ENCODE results near the gene LIN7A. TPM values are rescaled to one million over a fixed set of nuclear protein-coding genes. Genes with fewer than 3 reads are reported as not detected.

LIN7A gene
- total RNA-seq, 1 donor from 2014 or later, result 27.7 TPM

DNA sequence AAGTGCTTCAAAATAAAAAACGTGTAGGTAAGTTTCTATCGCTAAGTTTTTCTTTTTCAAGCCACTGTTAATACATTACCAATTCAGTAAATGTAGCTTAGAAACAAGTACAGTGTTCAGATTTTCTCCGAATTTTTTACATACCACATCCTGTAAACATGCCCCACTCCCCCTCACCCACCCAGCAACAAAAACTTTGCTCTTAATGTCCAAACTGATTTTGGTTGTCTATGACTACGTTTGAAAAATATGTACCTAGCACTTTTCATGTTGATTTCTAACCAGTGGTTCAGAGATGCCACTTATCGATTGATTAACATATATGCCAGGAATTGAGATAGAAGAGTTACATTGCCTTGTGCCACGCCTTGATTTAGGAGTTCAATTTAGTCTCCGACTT is 663 bp upstream of the LIN7A start:
- no peak for DNase-seq (ENCODE audit: extremely low spot score, unreplicated experiment)
- H3K9me3 Mint-ChIP-seq (ENCODE audit: unreplicated experiment), result no peaks in the 10 kb centered on the region
- H3K27ac Mint-ChIP-seq (ENCODE audit: unreplicated experiment), result peak overlapping the region; percentile 56
- no peaks in the 10 kb centered on the region for H3K27me3 Mint-ChIP-seq (ENCODE audit: unreplicated experiment)
- H3K4me1 Mint-ChIP-seq (ENCODE audit: unreplicated experiment), result peaks cover 44% of the 10 kb centered on the region
- TF ChIP-seq, protein P1, sequence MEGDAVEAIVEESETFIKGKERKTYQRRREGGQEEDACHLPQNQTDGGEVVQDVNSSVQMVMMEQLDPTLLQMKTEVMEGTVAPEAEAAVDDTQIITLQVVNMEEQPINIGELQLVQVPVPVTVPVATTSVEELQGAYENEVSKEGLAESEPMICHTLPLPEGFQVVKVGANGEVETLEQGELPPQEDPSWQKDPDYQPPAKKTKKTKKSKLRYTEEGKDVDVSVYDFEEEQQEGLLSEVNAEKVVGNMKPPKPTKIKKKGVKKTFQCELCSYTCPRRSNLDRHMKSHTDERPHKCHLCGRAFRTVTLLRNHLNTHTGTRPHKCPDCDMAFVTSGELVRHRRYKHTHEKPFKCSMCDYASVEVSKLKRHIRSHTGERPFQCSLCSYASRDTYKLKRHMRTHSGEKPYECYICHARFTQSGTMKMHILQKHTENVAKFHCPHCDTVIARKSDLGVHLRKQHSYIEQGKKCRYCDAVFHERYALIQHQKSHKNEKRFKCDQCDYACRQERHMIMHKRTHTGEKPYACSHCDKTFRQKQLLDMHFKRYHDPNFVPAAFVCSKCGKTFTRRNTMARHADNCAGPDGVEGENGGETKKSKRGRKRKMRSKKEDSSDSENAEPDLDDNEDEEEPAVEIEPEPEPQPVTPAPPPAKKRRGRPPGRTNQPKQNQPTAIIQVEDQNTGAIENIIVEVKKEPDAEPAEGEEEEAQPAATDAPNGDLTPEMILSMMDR (IDR thresholded peaks at IDR 0.05), result no peak
- H3K36me3 Mint-ChIP-seq (ENCODE audit: unreplicated experiment), result no peaks in the 10 kb centered on the region
- peak overlapping the region; percentile 97 for H3K4me3 Mint-ChIP-seq (ENCODE audit: unreplicated experiment)

DNA sequence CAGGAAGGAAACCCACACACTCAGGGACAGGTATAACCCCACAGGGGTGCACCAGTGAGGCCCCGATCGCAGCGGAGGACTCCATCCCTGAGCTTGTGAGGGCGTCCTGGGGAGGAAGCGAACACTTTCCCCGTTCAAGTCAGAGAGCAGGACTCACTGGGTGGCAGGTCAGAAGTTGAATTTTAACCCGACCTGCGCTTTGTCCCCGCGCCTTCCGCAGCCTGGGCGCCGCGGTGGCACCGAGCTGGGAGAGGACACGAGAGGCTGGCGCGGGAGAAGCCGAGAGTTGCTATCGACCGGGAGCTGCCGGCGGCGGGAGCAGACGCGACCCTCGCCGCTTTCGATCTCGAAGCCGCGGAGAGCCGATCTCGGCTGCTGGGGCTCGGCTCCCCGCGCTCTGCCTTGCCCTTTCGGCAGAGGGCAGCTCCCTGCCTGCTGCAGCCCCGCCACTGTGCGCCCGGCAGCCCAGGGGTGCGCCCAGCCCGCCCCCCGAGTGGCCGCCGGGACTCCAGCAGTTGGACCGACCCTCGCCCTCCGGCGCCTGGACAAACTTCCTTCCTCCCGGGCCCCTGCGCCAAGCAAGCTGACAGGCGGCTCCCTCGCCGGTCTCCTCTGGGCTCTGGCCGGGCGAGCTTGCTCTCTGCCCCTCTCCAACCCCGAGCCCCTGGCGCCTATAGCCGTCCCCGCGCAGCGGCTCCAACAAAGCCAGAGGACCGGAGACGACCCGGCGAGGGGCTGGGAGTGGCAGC is 918 bp downstream of the LIN7A start:
- peak; percentile 88 for DNase-seq (ENCODE audit: extremely low spot score, unreplicated experiment)

DNA sequence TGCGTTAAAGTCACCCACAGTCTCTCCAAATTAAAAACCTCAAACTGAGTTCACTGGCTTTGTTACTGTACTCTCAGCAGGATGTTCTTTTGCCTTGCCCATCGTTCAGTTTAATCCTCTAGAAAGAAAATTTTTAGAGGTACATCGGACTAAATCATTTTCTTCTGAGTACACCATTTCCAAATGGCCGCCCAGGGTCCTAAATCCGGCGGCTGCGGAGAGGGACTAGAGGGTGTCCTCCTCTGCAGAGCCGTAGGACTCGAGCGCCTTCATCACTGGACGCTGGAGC is 1.4 kb downstream of the LIN7A start:
- Mint-ChIP-seq H3K27me3 (ENCODE audit: unreplicated experiment) (no peaks in the 10 kb centered on the region), H3K4me1 (ENCODE audit: unreplicated experiment) (peaks cover 49% of the 10 kb centered on the region), H3K27ac (ENCODE audit: unreplicated experiment) (peak overlapping the region; percentile 94), H3K9me3 (ENCODE audit: unreplicated experiment) (no peaks in the 10 kb centered on the region), H3K4me3 (ENCODE audit: unreplicated experiment) (peak overlapping the region; percentile 97), H3K36me3 (ENCODE audit: unreplicated experiment) (no peaks in the 10 kb centered on the region)
- no peak for DNase-seq (ENCODE audit: extremely low spot score, unreplicated experiment)
- TF ChIP-seq, protein P1 (IDR thresholded peaks at IDR 0.05), result no peak

More for the DNA sequence above, 918 bp downstream of the LIN7A start:
- Mint-ChIP-seq H3K27me3 (ENCODE audit: unreplicated experiment) (no peaks in the 10 kb centered on the region), H3K4me3 (ENCODE audit: unreplicated experiment) (peak overlapping the region; percentile 97), H3K9me3 (ENCODE audit: unreplicated experiment) (no peaks in the 10 kb centered on the region), H3K4me1 (ENCODE audit: unreplicated experiment) (peaks cover 49% of the 10 kb centered on the region), H3K27ac (ENCODE audit: unreplicated experiment) (peak overlapping the region; percentile 94), H3K36me3 (ENCODE audit: unreplicated experiment) (no peaks in the 10 kb centered on the region)
- TF ChIP-seq, protein P1 (IDR thresholded peaks at IDR 0.05), result no peak

DNA sequence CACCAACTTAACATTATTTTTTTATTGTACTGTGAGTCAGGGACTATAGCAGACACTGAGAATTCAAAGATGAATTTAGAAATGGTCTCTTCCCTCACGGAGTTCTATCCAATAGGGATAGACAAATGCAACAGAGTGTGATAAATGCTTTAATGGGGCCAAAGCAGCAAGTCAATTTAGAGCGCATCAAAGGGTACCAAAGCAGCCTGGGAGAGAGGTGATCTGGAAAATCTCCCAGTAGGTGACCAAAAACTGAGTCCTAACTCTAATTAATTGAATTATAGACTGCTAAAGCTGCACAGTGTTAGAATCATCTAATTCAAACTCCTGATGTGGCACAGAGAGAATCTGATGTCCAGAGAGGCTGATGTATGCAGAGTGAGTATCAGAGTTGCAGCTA is 2.6 kb downstream of the LIN7A start:
- peak overlapping the region; percentile 97 for H3K4me3 Mint-ChIP-seq (ENCODE audit: unreplicated experiment)
- H3K9me3 Mint-ChIP-seq (ENCODE audit: unreplicated experiment), result no peaks in the 10 kb centered on the region
- H3K36me3 Mint-ChIP-seq (ENCODE audit: unreplicated experiment), result no peaks in the 10 kb centered on the region
- H3K27ac Mint-ChIP-seq (ENCODE audit: unreplicated experiment), result no peak overlapping the region
- DNase-seq (ENCODE audit: extremely low spot score, unreplicated experiment), result no peak
- no peaks in the 10 kb centered on the region for H3K27me3 Mint-ChIP-seq (ENCODE audit: unreplicated experiment)
- TF ChIP-seq, protein P1 (IDR thresholded peaks at IDR 0.05), result no peak
- H3K4me1 Mint-ChIP-seq (ENCODE audit: unreplicated experiment), result peaks cover 49% of the 10 kb centered on the region

DNA sequence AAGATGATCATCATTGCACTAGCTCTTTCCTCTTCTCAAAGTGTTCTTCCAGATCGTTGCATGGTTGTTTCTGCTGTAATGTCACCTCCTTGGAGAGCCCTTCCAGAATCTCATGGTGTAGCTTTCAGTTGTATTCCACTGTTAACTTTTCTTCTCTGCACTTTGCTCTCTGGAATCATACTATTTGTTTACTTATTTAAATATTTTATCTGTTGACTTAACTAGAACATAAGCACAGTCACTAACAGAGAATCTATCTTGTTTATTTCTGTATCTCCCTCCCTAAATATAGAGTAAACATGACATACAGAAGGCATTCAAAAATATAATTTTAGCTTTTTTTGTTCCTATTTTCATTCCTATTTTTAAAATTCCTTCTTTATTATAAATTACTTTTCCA is 11.8 kb downstream of the LIN7A start:
- DNase-seq (ENCODE audit: extremely low spot score, unreplicated experiment), result no peak
- TF ChIP-seq, protein P1 (IDR thresholded peaks at IDR 0.05), result no peak
- Mint-ChIP-seq H3K27me3 (ENCODE audit: unreplicated experiment) (no peaks in the 10 kb centered on the region), H3K36me3 (ENCODE audit: unreplicated experiment) (peaks cover 5% of the 10 kb centered on the region), H3K27ac (ENCODE audit: unreplicated experiment) (no peak overlapping the region), H3K9me3 (ENCODE audit: unreplicated experiment) (no peaks in the 10 kb centered on the region), H3K4me3 (ENCODE audit: unreplicated experiment) (no peak overlapping the region), H3K4me1 (ENCODE audit: unreplicated experiment) (peaks cover 13% of the 10 kb centered on the region)

All from osteocyte (in vitro differentiated cells).